Measurements from ENCODE around the gene CD33. TPM values are rescaled to one million over a fixed set of nuclear protein-coding genes. Genes with fewer than 3 reads are reported as not detected.

The CD33 gene
- total and polyA plus RNA-seq, 9 of the 15 experiments (the other 6 are each of a cell fraction or from before 2014, with no cell fraction given) = 36.1 to 88.6 (median 49.6) TPM

DNA sequence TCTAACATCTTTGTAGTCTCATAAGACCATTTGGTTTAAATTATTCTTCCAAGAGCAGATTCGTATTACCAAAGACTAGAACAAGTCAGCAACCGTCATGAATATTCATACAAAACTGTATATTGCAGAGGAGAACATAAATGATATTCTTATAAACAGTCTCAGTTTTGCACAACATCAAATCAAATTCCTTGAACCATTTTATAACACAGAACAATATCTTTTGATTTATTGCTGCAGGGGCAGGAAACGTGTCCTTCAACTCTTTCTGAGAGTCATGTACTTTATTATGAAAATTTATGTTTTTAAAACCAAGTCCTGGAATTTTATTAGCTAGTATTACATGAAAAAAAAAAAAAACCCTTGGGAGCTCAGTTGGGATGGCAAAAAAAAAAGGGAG is 52.2 kb downstream of the CD33 start (continued):
- TF ChIP-seq, protein P1, sequence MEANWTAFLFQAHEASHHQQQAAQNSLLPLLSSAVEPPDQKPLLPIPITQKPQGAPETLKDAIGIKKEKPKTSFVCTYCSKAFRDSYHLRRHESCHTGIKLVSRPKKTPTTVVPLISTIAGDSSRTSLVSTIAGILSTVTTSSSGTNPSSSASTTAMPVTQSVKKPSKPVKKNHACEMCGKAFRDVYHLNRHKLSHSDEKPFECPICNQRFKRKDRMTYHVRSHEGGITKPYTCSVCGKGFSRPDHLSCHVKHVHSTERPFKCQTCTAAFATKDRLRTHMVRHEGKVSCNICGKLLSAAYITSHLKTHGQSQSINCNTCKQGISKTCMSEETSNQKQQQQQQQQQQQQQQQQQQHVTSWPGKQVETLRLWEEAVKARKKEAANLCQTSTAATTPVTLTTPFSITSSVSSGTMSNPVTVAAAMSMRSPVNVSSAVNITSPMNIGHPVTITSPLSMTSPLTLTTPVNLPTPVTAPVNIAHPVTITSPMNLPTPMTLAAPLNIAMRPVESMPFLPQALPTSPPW (CRISPR knock-in tag; IDR thresholded peaks at IDR 0.05) = no peak

DNA sequence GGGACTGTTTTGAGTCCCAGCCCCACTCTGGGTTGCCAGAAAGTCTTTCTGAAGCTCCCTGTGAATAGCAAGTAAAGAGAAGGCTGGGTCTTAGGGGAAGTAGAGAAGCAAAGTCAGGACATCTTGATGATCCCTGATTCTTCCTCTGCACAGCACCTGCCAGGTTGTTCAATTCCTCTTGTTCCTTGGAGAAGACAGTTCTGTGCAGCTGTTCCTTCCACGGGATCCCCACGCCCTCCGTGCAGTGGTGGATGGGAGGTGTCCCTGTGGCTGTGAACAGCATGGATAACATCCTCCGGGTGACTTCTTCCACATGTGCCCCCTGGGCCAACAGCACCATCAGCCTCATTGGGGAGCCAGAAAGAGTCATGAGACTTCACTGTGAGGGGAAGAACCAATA is 57.5 kb downstream of the CD33 start:
- Histone ChIP-seq H3K4me3 (no peak overlapping the region), H2AFZ (ENCODE audit: low read depth, low read length) (no peak overlapping the region), H3K9me1 (ENCODE audit: control insufficient read depth, insufficient read depth, low read length) (no peaks in the 10 kb centered on the region), H3K27ac (ENCODE audit: extremely low read depth, low read depth, low read length) (no peak overlapping the region), H4K20me1 (replicated peaks; ENCODE audit: control insufficient read depth, insufficient read depth, low read length) (no peaks in the 10 kb centered on the region), H3K27me3 (ENCODE audit: control insufficient read depth in 2 of 2, insufficient read depth in 2 of 2, low read length in 2 of 2) (peaks cover 5 to 24% of the 10 kb centered on the region in 2 experiments; a peak in 3 of 5 replicates), H3K9ac (ENCODE audit: insufficient read depth in 1 of 2, low read depth in 2 of 2, low read length in 2 of 2) (no peak overlapping the region), H3K4me2 (ENCODE audit: insufficient read depth, low read length) (no peak overlapping the region), H3K79me2 (ENCODE audit: control insufficient read depth, insufficient read depth, low read length) (no peaks in the 10 kb centered on the region), H3K36me3 (ENCODE audit: control insufficient read depth, insufficient read depth, low read length) (no peaks in the 10 kb centered on the region), H3K4me1 (replicated peaks in 1 of 2; ENCODE audit: control insufficient read depth in 2 of 2, insufficient read depth in 2 of 2, low read length in 2 of 2) (no peaks in the 10 kb centered on the region), H3K9me3 (replicated peaks; ENCODE audit: control insufficient read depth, insufficient read depth, low read depth, low read length) (no peaks in the 10 kb centered on the region)
- in situ Hi-C loops (cut with MboI) = no loop called here
- ChIA-PET CTCF (ENCODE audit: low intra/inter-chr PET ratio) (no interaction called here), POLR2A (interaction anchor here (0.7 to 1.7 kb wide), 2 partner anchors 10 to 84 kb away, joined by 3 to 4 read pairs; no protein-coding TSS in a partner anchor)
- ATAC-seq (no peak), DNase-seq (ENCODE audit: extremely low read depth in 1 of 4, low spot score in 3 of 4) (no peak), FAIRE-seq (no peak)
- BruUV-seq (replicated peaks) = no TSS peak
- intact Hi-C loops (cut with micrococcal nuclease) = no loop called here
- WGBS (ENCODE audit: insufficient coverage, low coverage, missing lambda C conversion rate) = 0% methylated on average over 4 of the region's 4 CpGs
- TF ChIP-seq DIDO1 (tag; IDR thresholded peaks at IDR 0.05; ENCODE audit: low read depth) (no peak), RBM14 (IDR thresholded peaks at IDR 0.05; ENCODE audit: borderline replicate concordance, insufficient read depth, low read depth, low read length) (no peak), SREBF2 (CRISPR knock-in tag; IDR thresholded peaks at IDR 0.05) (no peak), ZNF12 (CRISPR knock-in tag; IDR thresholded peaks at IDR 0.05) (no peak), HMGN3 (IDR thresholded peaks at IDR 0.05; ENCODE audit: borderline replicate concordance, extremely low read depth, insufficient read length, low read depth, low read length) (no peak), BACH1 (tag; IDR thresholded peaks at IDR 0.05) (no peak), COPS2 (conservative IDR thresholded peaks at IDR 0.05) (no peak)
- TF ChIP-seq, protein P2, sequence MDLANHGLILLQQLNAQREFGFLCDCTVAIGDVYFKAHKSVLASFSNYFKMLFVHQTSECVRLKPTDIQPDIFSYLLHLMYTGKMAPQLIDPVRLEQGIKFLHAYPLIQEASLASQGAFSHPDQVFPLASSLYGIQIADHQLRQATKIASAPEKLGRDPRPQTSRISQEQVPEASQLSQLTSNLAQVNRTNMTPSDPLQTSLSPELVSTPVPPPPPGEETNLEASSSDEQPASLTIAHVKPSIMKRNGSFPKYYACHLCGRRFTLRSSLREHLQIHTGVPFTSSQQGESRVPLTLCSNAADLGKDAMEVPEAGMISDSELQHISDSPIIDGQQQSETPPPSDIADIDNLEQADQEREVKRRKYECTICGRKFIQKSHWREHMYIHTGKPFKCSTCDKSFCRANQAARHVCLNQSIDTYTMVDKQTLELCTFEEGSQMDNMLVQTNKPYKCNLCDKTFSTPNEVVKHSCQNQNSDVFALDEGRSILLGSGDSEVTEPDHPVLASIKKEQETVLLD (IDR thresholded peaks at IDR 0.05) = no peak
- TF ChIP-seq, protein P3, sequence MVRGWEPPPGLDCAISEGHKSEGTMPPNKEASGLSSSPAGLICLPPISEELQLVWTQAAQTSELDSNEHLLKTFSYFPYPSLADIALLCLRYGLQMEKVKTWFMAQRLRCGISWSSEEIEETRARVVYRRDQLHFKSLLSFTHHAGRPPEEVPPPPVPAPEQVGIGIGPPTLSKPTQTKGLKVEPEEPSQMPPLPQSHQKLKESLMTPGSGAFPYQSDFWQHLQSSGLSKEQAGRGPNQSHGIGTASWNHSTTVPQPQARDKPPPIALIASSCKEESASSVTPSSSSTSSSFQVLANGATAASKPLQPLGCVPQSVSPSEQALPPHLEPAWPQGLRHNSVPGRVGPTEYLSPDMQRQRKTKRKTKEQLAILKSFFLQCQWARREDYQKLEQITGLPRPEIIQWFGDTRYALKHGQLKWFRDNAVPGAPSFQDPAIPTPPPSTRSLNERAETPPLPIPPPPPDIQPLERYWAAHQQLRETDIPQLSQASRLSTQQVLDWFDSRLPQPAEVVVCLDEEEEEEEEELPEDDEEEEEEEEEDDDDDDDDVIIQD (CRISPR knock-in tag; IDR thresholded peaks at IDR 0.05) = no peak
